ENCODE data around the gene SEC63.

SEC63 gene

GRCh38 chr6:107989166-107990094 is 31.4 kb upstream of the SEC63 start:
- peaks cover 26% of the 10 kb centered on the region for H3K4me1 ChIP-seq
- H4K20me1 ChIP-seq, result no peaks in the 10 kb centered on the region
- TF ChIP-seq Cebpa-rat (IDR thresholded peaks at IDR 0.05), result no peak
- no peaks in the 10 kb centered on the region for H3K9me3 ChIP-seq
- H3K27ac ChIP-seq, result no peak overlapping the region
- H3K9ac ChIP-seq, result no peak overlapping the region
- no peak overlapping the region for H3K4me3 ChIP-seq
- H3K4me2 ChIP-seq, result peak overlapping the region; percentile 84; the same call in 1 of the 2 replicates
- no peaks in the 10 kb centered on the region for H3K27me3 ChIP-seq
- no peaks in the 10 kb centered on the region for H3K36me3 ChIP-seq

GRCh38 chr6:107988570-107988969 is 30.6 kb upstream of the SEC63 start:
- Histone ChIP-seq H3K4me3 (no peak overlapping the region), H3K27ac (no peak overlapping the region), H3K9ac (no peak overlapping the region), H3K9me3 (no peaks in the 10 kb centered on the region), H3K4me2 (no peak overlapping the region), H3K27me3 (no peaks in the 10 kb centered on the region), H3K4me1 (peaks cover 26% of the 10 kb centered on the region), H4K20me1 (no peaks in the 10 kb centered on the region), H3K36me3 (no peaks in the 10 kb centered on the region)
- no peak for TF ChIP-seq Cebpa-rat (IDR thresholded peaks at IDR 0.05)

- no peaks in the 10 kb centered on the region for H3K36me3 ChIP-seq
- no peaks in the 10 kb centered on the region for H4K20me1 ChIP-seq
- H3K9ac ChIP-seq, result no peak overlapping the region
- no peak overlapping the region for H3K4me3 ChIP-seq
- no peak overlapping the region for H3K4me2 ChIP-seq
- no peaks in the 10 kb centered on the region for H3K9me3 ChIP-seq
- no peak overlapping the region for H3K27ac ChIP-seq
- no peaks in the 10 kb centered on the region for H3K27me3 ChIP-seq
- H3K4me1 ChIP-seq, result peaks cover 26% of the 10 kb centered on the region
- no peak for TF ChIP-seq Cebpa-rat (IDR thresholded peaks at IDR 0.05)
Observed at GRCh38 chr6:107987805-107988204, 29.8 kb upstream of the SEC63 start.

GRCh38 chr6:107985701-107986100 is 27.7 kb upstream of the SEC63 start:
- no peak overlapping the region for H3K4me2 ChIP-seq
- no peaks in the 10 kb centered on the region for H3K36me3 ChIP-seq
- no peak for TF ChIP-seq Cebpa-rat (IDR thresholded peaks at IDR 0.05)
- H4K20me1 ChIP-seq, result no peaks in the 10 kb centered on the region
- no peak overlapping the region for H3K4me3 ChIP-seq
- H3K9me3 ChIP-seq, result no peaks in the 10 kb centered on the region
- H3K4me1 ChIP-seq, result peaks cover 9% of the 10 kb centered on the region
- H3K27me3 ChIP-seq, result no peaks in the 10 kb centered on the region
- H3K27ac ChIP-seq, result no peak overlapping the region
- H3K9ac ChIP-seq, result no peak overlapping the region

GRCh38 chr6:107983811-107984210 is 25.8 kb upstream of the SEC63 start:
- H3K4me1 ChIP-seq, result no peaks in the 10 kb centered on the region
- no peaks in the 10 kb centered on the region for H4K20me1 ChIP-seq
- H3K9ac ChIP-seq, result no peak overlapping the region
- no peaks in the 10 kb centered on the region for H3K27me3 ChIP-seq
- no peak overlapping the region for H3K4me2 ChIP-seq
- no peak overlapping the region for H3K27ac ChIP-seq
- TF ChIP-seq Cebpa-rat (IDR thresholded peaks at IDR 0.05), result no peak
- no peak overlapping the region for H3K4me3 ChIP-seq
- H3K36me3 ChIP-seq, result no peaks in the 10 kb centered on the region
- H3K9me3 ChIP-seq, result no peaks in the 10 kb centered on the region

GRCh38 chr6:107982486-107982885 is 24.5 kb upstream of the SEC63 start:
- H3K36me3 ChIP-seq, result no peaks in the 10 kb centered on the region
- no peak overlapping the region for H3K9ac ChIP-seq
- no peak overlapping the region for H3K4me3 ChIP-seq
- no peaks in the 10 kb centered on the region for H3K27me3 ChIP-seq
- H3K4me2 ChIP-seq, result no peak overlapping the region
- H4K20me1 ChIP-seq, result no peaks in the 10 kb centered on the region
- no peaks in the 10 kb centered on the region for H3K4me1 ChIP-seq
- no peaks in the 10 kb centered on the region for H3K9me3 ChIP-seq
- H3K27ac ChIP-seq, result no peak overlapping the region
- no peak for TF ChIP-seq Cebpa-rat (IDR thresholded peaks at IDR 0.05)

- Histone ChIP-seq H3K9ac (no peak overlapping the region), H3K4me2 (no peak overlapping the region), H3K4me1 (no peaks in the 10 kb centered on the region), H3K36me3 (no peaks in the 10 kb centered on the region), H3K9me3 (no peaks in the 10 kb centered on the region), H3K4me3 (no peak overlapping the region), H3K27me3 (no peaks in the 10 kb centered on the region), H3K27ac (no peak overlapping the region), H4K20me1 (no peaks in the 10 kb centered on the region)
- TF ChIP-seq Cebpa-rat (IDR thresholded peaks at IDR 0.05), result no peak
Observed at GRCh38 chr6:107981695-107982094, 23.7 kb upstream of the SEC63 start.

- H3K4me3 ChIP-seq, result no peak overlapping the region
- no peaks in the 10 kb centered on the region for H3K9me3 ChIP-seq
- H4K20me1 ChIP-seq, result no peaks in the 10 kb centered on the region
- no peak for TF ChIP-seq Cebpa-rat (IDR thresholded peaks at IDR 0.05)
- H3K36me3 ChIP-seq, result no peaks in the 10 kb centered on the region
- no peak overlapping the region for H3K9ac ChIP-seq
- H3K4me1 ChIP-seq, result no peaks in the 10 kb centered on the region
- no peak overlapping the region for H3K27ac ChIP-seq
- H3K27me3 ChIP-seq, result no peaks in the 10 kb centered on the region
- no peak overlapping the region for H3K4me2 ChIP-seq
Observed at GRCh38 chr6:107977283-107977682, 19.3 kb upstream of the SEC63 start.

GRCh38 chr6:107976155-107976783 is 18.3 kb upstream of the SEC63 start:
- no peak overlapping the region for H3K27ac ChIP-seq
- H3K36me3 ChIP-seq, result no peaks in the 10 kb centered on the region
- H4K20me1 ChIP-seq, result no peaks in the 10 kb centered on the region
- H3K27me3 ChIP-seq, result no peaks in the 10 kb centered on the region
- no peak overlapping the region for H3K9ac ChIP-seq
- H3K4me2 ChIP-seq, result no peak overlapping the region
- H3K4me1 ChIP-seq, result no peaks in the 10 kb centered on the region
- no peak for TF ChIP-seq Cebpa-rat (IDR thresholded peaks at IDR 0.05)
- no peaks in the 10 kb centered on the region for H3K9me3 ChIP-seq
- no peak overlapping the region for H3K4me3 ChIP-seq

GRCh38 chr6:107973594-107973993 is 15.6 kb upstream of the SEC63 start:
- H3K36me3 ChIP-seq, result no peaks in the 10 kb centered on the region
- H3K27ac ChIP-seq, result no peak overlapping the region
- no peaks in the 10 kb centered on the region for H4K20me1 ChIP-seq
- H3K9ac ChIP-seq, result no peak overlapping the region
- H3K4me1 ChIP-seq, result no peaks in the 10 kb centered on the region
- no peaks in the 10 kb centered on the region for H3K27me3 ChIP-seq
- no peak overlapping the region for H3K4me3 ChIP-seq
- TF ChIP-seq Cebpa-rat (IDR thresholded peaks at IDR 0.05), result no peak
- no peak overlapping the region for H3K4me2 ChIP-seq
- no peaks in the 10 kb centered on the region for H3K9me3 ChIP-seq

Data from BLaER1 (cell line).